Thyroid gland (tissue), 4 donors: Measurements from ENCODE around the gene ARHGAP24. TPM values are rescaled to one million over a fixed set of nuclear protein-coding genes. Genes with fewer than 3 reads are reported as not detected.

ENCODE experiments used
- DNase-seq, 2 donors: peaks; one replicate each; pipeline ENCODE4 v3.0.0-alpha.2; 2019
- H3K27ac ChIP-seq, 3 donors: fragments of 200-600 bp; sonication (generic); 1 replicate in 2 of 3; 2 replicates in 1 of 3; pipeline ENCODE4 v1.5.1; 2016 to 2019; ENCODE audit warnings: mild to moderate bottlenecking in 1 of 3, moderate library complexity in 1 of 3
- H3K27me3 ChIP-seq: fragments of 200-600 bp; sonication (generic); one replicate; pipeline ENCODE4 v1.5.1; 2019
- H3K36me3 ChIP-seq, 2 donors: fragments of 200-600 bp; sonication (generic); one replicate each; pipeline ENCODE4 v1.5.1; 2016 to 2019
- H3K4me1 ChIP-seq, 2 donors: fragments of 200-600 bp; sonication (generic); one replicate each; pipeline ENCODE4 v1.5.1; 2017 to 2019
- H3K4me3 ChIP-seq, 3 donors: fragments of 200-600 bp; sonication (generic); replicated peaks in 1 of 3; 1 replicate in 2 of 3; 2 replicates in 1 of 3; pipeline ENCODE4 v1.5.1; 2016; ENCODE audit warnings: mild to moderate bottlenecking in 1 of 3
- H3K9me3 ChIP-seq: fragments of 200-600 bp; sonication (generic); one replicate; pipeline ENCODE4 v1.5.1; 2017
- CTCF ChIP-seq, 6 experiments: fragments of 200-600 bp in 3 of 6; fragments of 450-650 bp in 3 of 6; sonication (generic) in 3 of 6; IDR thresholded peaks; one replicate each; pipeline ENCODE4 v1.5.1; 2016 to 2019; ENCODE audit warnings: antibody characterized with exemption in 6 of 6, mild to moderate bottlenecking in 2 of 6, inconsistent platforms in 1 of 6, moderate library complexity in 1 of 6
- POLR2A ChIP-seq, 2 donors: fragments of 450-650 bp; IDR thresholded peaks; one replicate each; pipeline ENCODE4 v1.6.1; 2017; ENCODE audit warnings: antibody characterized with exemption in 2 of 2, mild to moderate bottlenecking in 2 of 2, moderate library complexity in 1 of 2
- WGBS, 2 donors: methylation state at CpG; one replicate each; pipeline ENCODE4 v1.1.5; 2017; 5-methylcytosine and 5-hydroxymethylcytosine counted together
- intact Hi-C: fragments of 100-400 bp; cut with DNase I; formaldehyde crosslinking; loops from one replicate; pipeline ENCODE4 v1.15.1; 2023
- total RNA-seq, 4 donors: library from RNA; depleted of rRNA; stranded (reverse); fragments of >200 nt; gene quantifications; one replicate each; pipeline ENCODE4 v1.2.3, GENCODE V29; 2016

ARHGAP24 gene
- total RNA-seq, 4 donors from 2014 or later, result 20.8 to 70.3 (median 52.4) TPM

GRCh38 chr4:85509882-85510631, 35.1 kb downstream of the ARHGAP24 start:
- no peak for DNase-seq
- intact Hi-C loops, result no loop called here
- TF ChIP-seq CTCF (IDR thresholded peaks at IDR 0.05), result no peak
- TF ChIP-seq POLR2A (IDR thresholded peaks at IDR 0.05), result no peak
- no peaks in the 10 kb centered on the region for H3K4me1 ChIP-seq
- H3K4me3 ChIP-seq, result no peak overlapping the region
- H3K27ac ChIP-seq, result no peak overlapping the region
- WGBS, 2 donors, result 75 to 76% methylated on average over 5 of the region's 5 CpGs
- H3K9me3 ChIP-seq, result no peaks in the 10 kb centered on the region
- H3K36me3 ChIP-seq, result no peaks in the 10 kb centered on the region
- H3K27me3 ChIP-seq, result no peaks in the 10 kb centered on the region

GRCh38 chr4:85510632-85510984, 35.7 kb downstream of the ARHGAP24 start:
- H3K4me3 ChIP-seq, result no peak overlapping the region

DNA sequence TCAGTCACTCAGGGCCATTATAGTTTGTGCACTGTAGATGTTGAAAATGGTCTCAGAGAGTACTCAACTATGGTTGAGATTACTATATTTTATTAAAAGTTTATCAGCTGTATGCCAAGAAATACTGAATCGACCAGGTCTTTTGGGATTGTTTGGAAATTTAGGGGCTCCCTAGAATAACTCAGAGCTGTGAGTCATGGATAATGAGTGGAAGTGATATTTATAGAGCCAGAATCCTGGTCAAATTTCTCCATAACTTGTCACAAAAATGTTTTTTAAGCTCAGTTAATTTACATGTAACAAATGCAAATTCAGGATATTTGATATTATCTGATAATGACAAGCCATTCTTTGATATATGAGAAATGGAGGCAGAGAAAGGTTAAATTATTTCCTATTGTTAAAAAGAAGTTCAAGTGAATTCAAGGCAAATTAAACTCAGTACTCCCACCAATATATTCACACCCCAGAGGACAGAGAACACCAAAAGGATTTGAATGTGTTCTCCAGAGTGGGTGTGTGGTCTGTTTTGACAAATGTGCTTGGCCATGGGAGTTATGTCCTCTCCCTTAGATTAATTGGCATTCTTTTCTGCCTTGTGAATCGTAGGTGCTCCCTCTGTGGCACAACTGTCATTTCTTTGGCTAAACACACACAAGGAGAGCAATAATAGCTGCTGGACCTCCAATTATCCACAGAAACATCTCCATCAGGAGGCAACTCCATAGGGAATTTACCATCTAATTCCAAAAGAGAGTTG, 37.7 kb downstream of the ARHGAP24 start:
- no peaks in the 10 kb centered on the region for H3K4me1 ChIP-seq
- no peaks in the 10 kb centered on the region for H3K36me3 ChIP-seq
- no peak for TF ChIP-seq POLR2A (IDR thresholded peaks at IDR 0.05)
- no peak for TF ChIP-seq CTCF (IDR thresholded peaks at IDR 0.05)
- no peak for DNase-seq
- intact Hi-C loops, result no loop called here
- no peak overlapping the region for H3K4me3 ChIP-seq
- H3K27ac ChIP-seq, result no peak overlapping the region
- H3K27me3 ChIP-seq, result no peaks in the 10 kb centered on the region
- no peaks in the 10 kb centered on the region for H3K9me3 ChIP-seq
- WGBS, 2 donors, result 34 to 48% methylated on average over 2 of the region's 2 CpGs

More at GRCh38 chr4:85510632-85510984, 35.7 kb downstream of the ARHGAP24 start:
- no peaks in the 10 kb centered on the region for H3K36me3 ChIP-seq
- H3K4me1 ChIP-seq, result no peaks in the 10 kb centered on the region
- H3K9me3 ChIP-seq, result no peaks in the 10 kb centered on the region
- no peak overlapping the region for H3K27ac ChIP-seq
- intact Hi-C loops, result no loop called here
- 85 to 90% methylated on average over 3 of the region's 3 CpGs for WGBS, 2 donors
- TF ChIP-seq POLR2A (IDR thresholded peaks at IDR 0.05), result no peak
- no peak for TF ChIP-seq CTCF (IDR thresholded peaks at IDR 0.05)
- no peaks in the 10 kb centered on the region for H3K27me3 ChIP-seq
- DNase-seq, result no peak

DNA sequence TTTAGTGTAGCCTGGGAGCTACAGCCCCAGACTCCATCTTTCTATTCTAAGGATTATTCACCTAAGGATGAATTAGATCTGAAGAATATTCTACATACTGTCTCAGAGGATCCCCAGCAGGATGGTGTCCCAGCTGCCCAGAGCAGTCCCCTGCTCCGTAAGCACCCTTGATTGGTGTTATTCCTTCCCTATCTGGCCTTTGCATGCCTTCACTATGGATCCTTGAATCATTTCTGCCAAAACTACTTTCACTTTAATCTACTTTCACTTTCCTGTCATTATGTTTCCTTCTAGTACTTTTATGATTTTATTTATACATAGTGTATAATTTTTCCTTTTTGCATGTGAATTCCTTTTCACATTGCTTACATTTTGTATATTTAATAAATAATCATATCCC, 39.2 kb downstream of the ARHGAP24 start:
- TF ChIP-seq CTCF (IDR thresholded peaks at IDR 0.05), result no peak
- TF ChIP-seq POLR2A (IDR thresholded peaks at IDR 0.05), result no peak
- 78% methylated on average over 1 of the region's 1 CpG for WGBS, 2 donors
- no peaks in the 10 kb centered on the region for H3K4me1 ChIP-seq
- no peak overlapping the region for H3K27ac ChIP-seq
- intact Hi-C loops, result no loop called here
- no peak overlapping the region for H3K4me3 ChIP-seq
- no peaks in the 10 kb centered on the region for H3K27me3 ChIP-seq
- H3K36me3 ChIP-seq, result no peaks in the 10 kb centered on the region
- no peaks in the 10 kb centered on the region for H3K9me3 ChIP-seq
- DNase-seq, result no peak

DNA sequence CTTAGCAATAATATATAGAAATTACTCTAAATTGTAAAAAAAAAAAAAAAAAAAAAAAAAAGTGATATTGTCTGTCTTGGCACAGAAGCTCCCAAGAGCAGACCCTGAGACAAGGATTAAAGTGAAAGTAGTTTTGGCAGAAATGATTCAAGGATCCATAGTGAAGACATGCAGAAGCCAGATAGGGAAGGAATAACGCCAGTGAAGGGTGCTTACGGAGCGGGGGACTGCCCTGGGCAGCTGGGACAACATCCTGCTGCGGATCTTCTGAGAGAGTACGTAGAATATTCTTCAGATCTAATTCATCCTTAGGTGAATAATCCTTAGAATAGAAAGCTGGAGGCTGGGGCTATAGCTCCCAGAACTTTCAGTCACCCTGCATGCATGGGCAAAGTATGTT, 39.8 kb downstream of the ARHGAP24 start:
- DNase-seq, result no peak
- 83 to 87% methylated on average over 5 of the region's 5 CpGs for WGBS, 2 donors
- H3K27me3 ChIP-seq, result no peaks in the 10 kb centered on the region
- intact Hi-C loops, result no loop called here
- H3K36me3 ChIP-seq, result no peaks in the 10 kb centered on the region
- TF ChIP-seq CTCF (IDR thresholded peaks at IDR 0.05) (no peak), POLR2A (IDR thresholded peaks at IDR 0.05) (no peak)
- no peaks in the 10 kb centered on the region for H3K4me1 ChIP-seq
- H3K4me3 ChIP-seq, result no peak overlapping the region
- H3K27ac ChIP-seq, result no peak overlapping the region
- H3K9me3 ChIP-seq, result no peaks in the 10 kb centered on the region
